HepG2 (cell line): ENCODE data around the gene CIITA. TPM values are rescaled to one million over a fixed set of nuclear protein-coding genes. Genes with fewer than 3 reads are reported as not detected.

Experiments used
- AHR ChIP-seq: IDR thresholded peaks from 2 replicates; pipeline ENCODE4 v1.6.1; 2018; ENCODE audit warnings: missing genetic modification reagents, missing compliant biosample characterization
- ARID2 ChIP-seq: sonication (generic); formaldehyde crosslinking; IDR thresholded peaks from 2 replicates; pipeline ENCODE4 v1.8.1; 2022; ENCODE audit warnings: mild to moderate bottlenecking, missing genetic modification reagents, borderline replicate concordance
- CBX1 ChIP-seq: IDR thresholded peaks from one replicate; pipeline ENCODE4 v1.6.1; 2016; ENCODE audit warnings: antibody characterized with exemption, low read depth
- FOSL2 ChIP-seq: sonication (generic); formaldehyde crosslinking; IDR thresholded peaks from 2 replicates; pipeline ENCODE4 v1.4.0; 2020; ENCODE audit warnings: missing genetic modification reagents
- HIVEP1 ChIP-seq: sonication (generic); formaldehyde crosslinking; IDR thresholded peaks from 2 replicates; pipeline ENCODE4 v1.4.0; 2020; ENCODE audit warnings: mild to moderate bottlenecking, missing genetic modification reagents
- IRF2 ChIP-seq: IDR thresholded peaks from 2 replicates; pipeline ENCODE4 v1.6.1; 2018; ENCODE audit warnings: missing genetic modification reagents, missing compliant biosample characterization
- PITX1 ChIP-seq: sonication (generic); formaldehyde crosslinking; IDR thresholded peaks from 2 replicates; pipeline ENCODE4 v1.5.1; 2020; ENCODE audit warnings: mild to moderate bottlenecking, missing genetic modification reagents
- TBX2 ChIP-seq: sonication (generic); formaldehyde crosslinking; IDR thresholded peaks from 2 replicates; pipeline ENCODE4 v1.5.0; 2020; ENCODE audit warnings: missing genetic modification reagents, mild to moderate bottlenecking, borderline replicate concordance
- THAP9 ChIP-seq: sonication (generic); formaldehyde crosslinking; IDR thresholded peaks from 2 replicates; pipeline ENCODE4; 2020; ENCODE audit warnings: missing genetic modification reagents, mild to moderate bottlenecking, borderline replicate concordance
- ZEB1 ChIP-seq: IDR thresholded peaks from 2 replicates; pipeline ENCODE4 v1.6.1; 2012; ENCODE audit warnings: mild to moderate bottlenecking, low read depth, inconsistent platforms; ENCODE audit not compliant: insufficient replicate concordance
- ZKSCAN8 ChIP-seq: IDR thresholded peaks from 2 replicates; pipeline ENCODE4 v1.6.1; 2016; ENCODE audit warnings: borderline replicate concordance, missing genetic modification reagents, missing compliant biosample characterization
- ZNF180 ChIP-seq: sonication (generic); formaldehyde crosslinking; IDR thresholded peaks from 2 replicates; pipeline ENCODE4 v1.4.0; 2020; ENCODE audit warnings: low read depth, missing genetic modification reagents, borderline replicate concordance
- ZNF564 ChIP-seq: sonication (generic); formaldehyde crosslinking; IDR thresholded peaks from 2 replicates; pipeline ENCODE4 v1.8.1; 2023; ENCODE audit warnings: mild to moderate bottlenecking, missing genetic modification reagents
- ZNF607 ChIP-seq: sonication (generic); formaldehyde crosslinking; IDR thresholded peaks from 2 replicates; pipeline ENCODE4 v1.5.1; 2020; ENCODE audit warnings: missing genetic modification reagents, mild to moderate bottlenecking, borderline replicate concordance
- ZNF672 ChIP-seq: sonication (generic); formaldehyde crosslinking; IDR thresholded peaks from 2 replicates; pipeline ENCODE4 v1.8.1; 2022; ENCODE audit warnings: missing genetic modification reagents
- ZNF772 ChIP-seq: sonication (generic); formaldehyde crosslinking; IDR thresholded peaks from 2 replicates; pipeline ENCODE4 v1.5.0; 2020; ENCODE audit warnings: mild to moderate bottlenecking, missing genetic modification reagents
- polyA plus RNA-seq, 8 experiments: library from polyadenylated mRNA; depleted of rRNA in 3 of 8; stranded (reverse) in 7 of 8; unstranded in 1 of 8; fragments of >200 nt; fragmentation: Illumina TruSeq in 4 of 8; extraction: Trizol in 4 of 8; gene quantifications; 2 replicates each; pipeline versions ENCODE4 v1.2.1 to v1.2.3, GENCODE V29; 2011 to 2016; ENCODE audit warnings: low read depth in 4 of 8, missing spikeins in 1 of 8, mixed read lengths in 1 of 8; ENCODE audit not compliant: insufficient read depth in 1 of 8
- total RNA-seq, 5 experiments: library from RNA; depleted of rRNA; stranded (reverse); fragments of >200 nt; fragmentation: Illumina TruSeq; extraction: Trizol; gene quantifications; 2 replicates each; pipeline ENCODE4 v1.2.3, GENCODE V29; 2016; ENCODE audit warnings: low read depth in 1 of 5
- TF ChIP-seq, protein P1 (sequence below): sonication (generic); formaldehyde crosslinking; IDR thresholded peaks from 2 replicates; pipeline ENCODE4 v1.5.0; 2020; ENCODE audit warnings: missing genetic modification reagents
- TF ChIP-seq, protein P2 (sequence below): sonication (generic); formaldehyde crosslinking; conservative IDR thresholded peaks from 2 replicates; pipeline ENCODE4 v1.8.1; 2023; ENCODE audit warnings: missing genetic modification reagents
- TF ChIP-seq, protein P3 (sequence below): sonication (generic); formaldehyde crosslinking; IDR thresholded peaks from 2 replicates; pipeline ENCODE4 v1.5.1; 2020; ENCODE audit warnings: mild to moderate bottlenecking, moderate library complexity, missing genetic modification reagents
- TF ChIP-seq, protein P4 (sequence below): sonication (generic); formaldehyde crosslinking; IDR thresholded peaks from 2 replicates; pipeline ENCODE4 v1.9.0; 2022; ENCODE audit warnings: missing genetic modification reagents, mild to moderate bottlenecking, borderline replicate concordance

CIITA gene
- total and polyA plus RNA-seq, 2 of the 13 experiments (the other 11 are each of a cell fraction or from before 2014, with no cell fraction given) = 0.08 to 0.09 TPM

DNA sequence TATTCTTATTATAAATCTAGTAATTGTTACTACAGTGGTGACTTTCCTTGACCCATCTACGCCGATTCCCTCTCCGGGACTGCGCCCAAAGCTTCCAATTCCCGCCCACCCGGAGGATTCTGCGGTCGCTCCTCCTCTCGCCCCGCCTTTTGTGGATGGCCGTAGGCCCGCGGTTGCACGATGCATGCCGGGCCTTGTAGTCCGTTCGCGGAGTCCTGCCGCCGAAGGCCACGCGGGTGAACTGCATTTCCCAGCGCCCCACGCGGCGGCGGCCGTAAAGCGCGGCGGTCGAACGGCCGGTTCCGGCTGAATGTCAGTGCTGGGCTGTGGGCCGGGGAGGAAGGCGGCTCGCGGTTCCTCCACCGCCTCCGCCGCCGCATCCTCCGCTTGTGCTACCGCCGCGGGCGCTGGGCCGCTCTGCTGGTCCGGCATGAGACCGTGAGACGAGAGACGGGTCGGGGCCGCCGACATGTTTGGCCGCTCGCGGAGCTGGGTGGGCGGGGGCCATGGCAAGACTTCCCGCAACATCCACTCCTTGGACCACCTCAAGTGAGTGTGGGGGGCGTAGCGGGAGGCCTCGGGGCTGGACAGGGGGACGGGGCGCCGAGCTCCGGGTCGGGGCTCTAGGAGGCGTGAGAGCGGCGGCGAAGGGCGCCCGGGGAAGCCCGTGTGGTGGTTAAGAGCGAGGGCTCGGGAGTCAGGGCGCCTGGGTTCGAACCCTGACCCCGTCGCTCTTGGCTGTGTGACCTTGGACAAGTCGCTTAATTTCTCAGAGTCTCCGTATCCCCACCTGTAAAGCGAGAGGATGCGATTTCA lies 67.5 kb downstream of the CIITA start, which contains the start of gene CLEC16A (continued):
- TF ChIP-seq IRF2 (peak; percentile 100), ZNF564 (CRISPR knock-in tag) (0 out of 2 replicates have a peak, but pooled peaks have one; percentile 33), TBX2 (peak; percentile 96), ZEB1 (peak; percentile 60), ZNF672 (CRISPR knock-in tag) (no peak), PITX1 (CRISPR knock-in tag) (peak; percentile 91), FOSL2 (CRISPR knock-in tag) (peak; percentile 74), ARID2 (CRISPR knock-in tag) (peak; percentile 77; the same call in 1 of the 2 replicates), ZNF180 (CRISPR knock-in tag) (0 out of 2 replicates have a peak, but pooled peaks have one; percentile 73), ZKSCAN8 (CRISPR knock-in tag) (peak; percentile 75; the same call in 1 of the 2 replicates), CBX1 (peak; percentile 67), HIVEP1 (CRISPR knock-in tag) (peak; percentile 82), AHR (peak; percentile 99), ZNF772 (peak; percentile 98), ZNF607 (peak; percentile 61; the same call in 1 of the 2 replicates), THAP9 (CRISPR knock-in tag) (peak; percentile 92)
- TF ChIP-seq, protein P1, sequence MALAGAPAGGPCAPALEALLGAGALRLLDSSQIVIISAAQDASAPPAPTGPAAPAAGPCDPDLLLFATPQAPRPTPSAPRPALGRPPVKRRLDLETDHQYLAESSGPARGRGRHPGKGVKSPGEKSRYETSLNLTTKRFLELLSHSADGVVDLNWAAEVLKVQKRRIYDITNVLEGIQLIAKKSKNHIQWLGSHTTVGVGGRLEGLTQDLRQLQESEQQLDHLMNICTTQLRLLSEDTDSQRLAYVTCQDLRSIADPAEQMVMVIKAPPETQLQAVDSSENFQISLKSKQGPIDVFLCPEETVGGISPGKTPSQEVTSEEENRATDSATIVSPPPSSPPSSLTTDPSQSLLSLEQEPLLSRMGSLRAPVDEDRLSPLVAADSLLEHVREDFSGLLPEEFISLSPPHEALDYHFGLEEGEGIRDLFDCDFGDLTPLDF (CRISPR knock-in tag) = peak; percentile 93
- TF ChIP-seq, protein P2, sequence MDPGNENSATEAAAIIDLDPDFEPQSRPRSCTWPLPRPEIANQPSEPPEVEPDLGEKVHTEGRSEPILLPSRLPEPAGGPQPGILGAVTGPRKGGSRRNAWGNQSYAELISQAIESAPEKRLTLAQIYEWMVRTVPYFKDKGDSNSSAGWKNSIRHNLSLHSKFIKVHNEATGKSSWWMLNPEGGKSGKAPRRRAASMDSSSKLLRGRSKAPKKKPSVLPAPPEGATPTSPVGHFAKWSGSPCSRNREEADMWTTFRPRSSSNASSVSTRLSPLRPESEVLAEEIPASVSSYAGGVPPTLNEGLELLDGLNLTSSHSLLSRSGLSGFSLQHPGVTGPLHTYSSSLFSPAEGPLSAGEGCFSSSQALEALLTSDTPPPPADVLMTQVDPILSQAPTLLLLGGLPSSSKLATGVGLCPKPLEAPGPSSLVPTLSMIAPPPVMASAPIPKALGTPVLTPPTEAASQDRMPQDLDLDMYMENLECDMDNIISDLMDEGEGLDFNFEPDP (CRISPR knock-in tag) = no peak
- TF ChIP-seq, protein P3, sequence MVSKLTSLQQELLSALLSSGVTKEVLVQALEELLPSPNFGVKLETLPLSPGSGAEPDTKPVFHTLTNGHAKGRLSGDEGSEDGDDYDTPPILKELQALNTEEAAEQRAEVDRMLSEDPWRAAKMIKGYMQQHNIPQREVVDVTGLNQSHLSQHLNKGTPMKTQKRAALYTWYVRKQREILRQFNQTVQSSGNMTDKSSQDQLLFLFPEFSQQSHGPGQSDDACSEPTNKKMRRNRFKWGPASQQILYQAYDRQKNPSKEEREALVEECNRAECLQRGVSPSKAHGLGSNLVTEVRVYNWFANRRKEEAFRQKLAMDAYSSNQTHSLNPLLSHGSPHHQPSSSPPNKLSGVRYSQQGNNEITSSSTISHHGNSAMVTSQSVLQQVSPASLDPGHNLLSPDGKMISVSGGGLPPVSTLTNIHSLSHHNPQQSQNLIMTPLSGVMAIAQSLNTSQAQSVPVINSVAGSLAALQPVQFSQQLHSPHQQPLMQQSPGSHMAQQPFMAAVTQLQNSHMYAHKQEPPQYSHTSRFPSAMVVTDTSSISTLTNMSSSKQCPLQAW (CRISPR knock-in tag) = peak; percentile 98
- TF ChIP-seq, protein P4, sequence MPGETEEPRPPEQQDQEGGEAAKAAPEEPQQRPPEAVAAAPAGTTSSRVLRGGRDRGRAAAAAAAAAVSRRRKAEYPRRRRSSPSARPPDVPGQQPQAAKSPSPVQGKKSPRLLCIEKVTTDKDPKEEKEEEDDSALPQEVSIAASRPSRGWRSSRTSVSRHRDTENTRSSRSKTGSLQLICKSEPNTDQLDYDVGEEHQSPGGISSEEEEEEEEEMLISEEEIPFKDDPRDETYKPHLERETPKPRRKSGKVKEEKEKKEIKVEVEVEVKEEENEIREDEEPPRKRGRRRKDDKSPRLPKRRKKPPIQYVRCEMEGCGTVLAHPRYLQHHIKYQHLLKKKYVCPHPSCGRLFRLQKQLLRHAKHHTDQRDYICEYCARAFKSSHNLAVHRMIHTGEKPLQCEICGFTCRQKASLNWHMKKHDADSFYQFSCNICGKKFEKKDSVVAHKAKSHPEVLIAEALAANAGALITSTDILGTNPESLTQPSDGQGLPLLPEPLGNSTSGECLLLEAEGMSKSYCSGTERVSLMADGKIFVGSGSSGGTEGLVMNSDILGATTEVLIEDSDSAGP = peak; percentile 97
